HUES64 (cell line): ENCODE measurements around the gene SMC1A.

Experiments
- H3K27ac ChIP-seq: 2 replicates; pipeline ENCODE4 v1.7.0; 2013; ENCODE audit warnings: low read depth, low read length, inconsistent platforms
- H3K27me3 ChIP-seq: 2 replicates; pipeline ENCODE4 v1.6.1; 2013; ENCODE audit warnings: mild to moderate bottlenecking, low read length; ENCODE audit not compliant: insufficient read depth
- H3K36me3 ChIP-seq: 2 replicates; pipeline ENCODE4 v1.6.1; 2013; ENCODE audit warnings: mild to moderate bottlenecking, low read length; ENCODE audit not compliant: insufficient read depth
- H3K4me1 ChIP-seq: 2 replicates; pipeline ENCODE4 v1.6.1; 2013; ENCODE audit warnings: mild to moderate bottlenecking, low read length, moderate library complexity; ENCODE audit not compliant: insufficient read depth
- H3K4me3 ChIP-seq: 2 replicates; pipeline ENCODE4 v1.5.1; 2013; ENCODE audit warnings: mild to moderate bottlenecking, low read length, moderate library complexity
- H3K9ac ChIP-seq: 2 replicates; pipeline ENCODE4 v1.6.1; 2013; ENCODE audit warnings: mild to moderate bottlenecking, low read depth, low read length
- H3K9me3 ChIP-seq: 2 replicates; pipeline ENCODE4 v1.6.1; 2013; ENCODE audit warnings: low read depth, low read length; ENCODE audit not compliant: insufficient read depth
- WGBS: fragments of 150-250, 120-280 bp; methylation state at CpG from one replicate; pipeline ENCODE4 v1.1.7; 2013; ENCODE audit warnings: missing lambda C conversion rate; 5-methylcytosine and 5-hydroxymethylcytosine counted together

The SMC1A gene

DNA sequence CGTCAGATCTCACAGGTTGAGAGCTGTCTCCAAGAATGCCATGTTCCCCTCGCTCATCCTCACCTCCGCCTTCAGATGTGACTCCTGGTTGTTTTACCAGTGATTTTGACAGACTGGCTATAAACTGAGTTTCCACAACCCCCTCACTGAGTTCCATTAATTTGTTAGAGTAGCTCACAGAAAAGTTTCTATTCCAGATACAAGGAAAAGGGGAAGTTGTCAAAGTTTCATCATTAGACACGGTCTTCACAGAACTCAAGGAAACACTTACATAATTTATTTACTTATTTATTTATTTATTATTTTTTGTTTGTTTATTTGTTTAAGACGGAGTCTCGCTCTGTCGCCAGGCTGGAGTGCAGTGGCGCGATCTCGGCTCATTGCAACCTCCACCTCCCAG, 85.4 kb downstream of the SMC1A start:
- 95% methylated on average over 9 of the region's 10 CpGs for WGBS
- no peaks in the 10 kb centered on the region for H3K36me3 ChIP-seq
- H3K9ac ChIP-seq = no peak overlapping the region
- no peaks in the 10 kb centered on the region for H3K27me3 ChIP-seq
- no peaks in the 10 kb centered on the region for H3K9me3 ChIP-seq
- H3K4me3 ChIP-seq = no peak overlapping the region
- H3K4me1 ChIP-seq = no peaks in the 10 kb centered on the region
- H3K27ac ChIP-seq = no peak overlapping the region

DNA sequence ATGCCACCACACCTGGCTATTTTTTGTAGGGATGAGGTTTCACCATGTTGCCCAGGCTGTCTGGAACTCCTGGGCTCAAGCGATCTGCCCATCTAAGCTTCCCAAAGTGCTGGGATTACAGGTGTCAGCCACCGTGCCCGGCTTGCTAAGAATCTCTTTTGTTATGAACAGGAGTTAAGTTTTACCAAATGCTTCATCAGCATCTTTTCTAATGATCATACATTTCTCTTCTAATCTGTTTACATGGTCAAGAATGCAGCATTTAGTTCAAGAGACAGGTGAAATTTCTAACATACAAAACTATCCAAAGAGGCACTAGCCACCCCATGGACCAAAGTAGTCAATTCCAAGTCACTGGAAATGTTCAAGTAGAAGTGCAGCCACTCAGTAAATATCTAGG, 88.6 kb downstream of the SMC1A start:
- H3K27ac ChIP-seq = no peak overlapping the region
- no peaks in the 10 kb centered on the region for H3K36me3 ChIP-seq
- no peaks in the 10 kb centered on the region for H3K4me1 ChIP-seq
- no peaks in the 10 kb centered on the region for H3K27me3 ChIP-seq
- 71% methylated on average over 3 of the region's 3 CpGs for WGBS
- H3K9me3 ChIP-seq = no peaks in the 10 kb centered on the region
- no peak overlapping the region for H3K4me3 ChIP-seq
- H3K9ac ChIP-seq = no peak overlapping the region

DNA sequence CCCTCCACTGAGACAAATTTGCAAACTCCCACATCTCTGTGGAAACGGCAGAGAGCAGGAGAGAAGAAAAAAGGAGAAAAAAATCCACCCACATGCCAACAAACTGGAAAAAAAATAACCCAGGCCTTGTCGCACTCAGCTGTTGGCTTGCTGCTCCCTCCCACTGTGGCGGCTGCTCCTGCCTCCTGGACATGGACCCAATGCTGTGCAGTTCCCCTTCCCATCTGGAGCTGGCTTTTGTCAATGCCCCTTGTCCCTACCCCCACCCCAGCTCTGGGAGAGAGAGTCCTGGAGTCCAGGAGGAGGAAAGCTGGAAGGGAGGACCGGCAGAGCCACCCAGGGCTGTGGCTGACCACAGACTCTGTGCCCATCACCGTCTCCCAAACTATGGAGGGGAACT, 90.2 kb downstream of the SMC1A start:
- H3K4me1 ChIP-seq = 0 out of 2 replicates have a peak, but pooled peaks cover 5% of the 10 kb centered on the region
- no peaks in the 10 kb centered on the region for H3K9me3 ChIP-seq
- no peaks in the 10 kb centered on the region for H3K36me3 ChIP-seq
- WGBS = 79% methylated on average over 2 of the region's 5 CpGs
- H3K9ac ChIP-seq = no peak overlapping the region
- no peak overlapping the region for H3K27ac ChIP-seq
- no peaks in the 10 kb centered on the region for H3K27me3 ChIP-seq
- H3K4me3 ChIP-seq = no peak overlapping the region

DNA sequence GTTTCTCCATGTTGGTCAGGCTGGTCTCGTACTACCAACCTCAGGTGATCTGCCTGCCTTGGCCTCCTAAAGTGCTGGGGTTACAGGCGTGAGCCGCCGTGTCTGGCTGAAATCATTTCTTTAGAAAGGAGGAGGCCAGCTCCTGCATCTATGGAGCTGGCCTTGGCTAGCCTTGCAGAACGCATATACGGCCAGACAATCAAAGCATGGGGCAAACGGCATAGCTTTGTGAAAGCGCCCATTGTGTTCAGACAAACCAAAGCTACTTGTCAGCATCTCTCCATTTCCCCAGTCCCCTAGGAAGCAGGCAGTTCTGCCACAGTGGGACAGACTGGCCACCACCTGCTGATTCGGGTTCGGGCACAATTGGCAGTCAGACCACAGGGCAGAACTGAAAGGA, 92.1 kb downstream of the SMC1A start:
- no peaks in the 10 kb centered on the region for H3K36me3 ChIP-seq
- WGBS = 88% methylated on average over 10 of the region's 10 CpGs
- H3K27me3 ChIP-seq = peaks cover 7% of the 10 kb centered on the region; the same call in 1 of the 2 replicates
- H3K4me3 ChIP-seq = no peak overlapping the region
- no peaks in the 10 kb centered on the region for H3K9me3 ChIP-seq
- H3K9ac ChIP-seq = no peak overlapping the region
- no peak overlapping the region for H3K27ac ChIP-seq
- H3K4me1 ChIP-seq = 0 out of 2 replicates have a peak, but pooled peaks cover 6% of the 10 kb centered on the region

DNA sequence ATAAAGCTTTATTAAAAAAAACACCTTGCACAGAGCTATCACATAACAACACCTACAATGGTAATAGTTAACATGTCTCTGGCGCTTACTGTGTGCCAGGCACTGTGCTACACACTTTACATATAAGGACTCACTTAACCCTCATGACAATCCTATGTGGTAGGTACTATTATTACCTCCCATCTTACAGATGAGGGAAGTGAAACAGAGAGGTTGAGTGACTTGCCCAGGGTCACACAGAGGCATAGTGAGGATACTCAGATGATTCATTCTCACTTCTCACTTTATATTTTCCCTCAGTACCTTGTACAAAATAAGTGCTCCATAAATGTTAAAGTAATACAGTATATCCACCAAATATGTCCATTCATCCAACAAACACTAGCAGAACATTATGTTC, 97.7 kb downstream of the SMC1A start:
- Histone ChIP-seq H3K9me3 (no peaks in the 10 kb centered on the region), H3K9ac (no peak overlapping the region), H3K4me1 (peaks cover 13% of the 10 kb centered on the region; the same call in 1 of the 2 replicates), H3K27me3 (peaks cover 43% of the 10 kb centered on the region), H3K36me3 (no peaks in the 10 kb centered on the region), H3K4me3 (no peak overlapping the region), H3K27ac (no peak overlapping the region)
- WGBS = 100% methylated on average over 1 of the region's 1 CpG
